PC-9 (cell line): ENCODE data around the gene IQCH.

Experiments
- CTCF ChIP-seq: fragments of 200-600 bp; sonication (generic); conservative IDR thresholded peaks from 2 replicates; pipeline ENCODE4 v1.6.1; 2017; ENCODE audit warnings: mixed run types, antibody characterized with exemption, mild to moderate bottlenecking, moderate library complexity
- EZH2 ChIP-seq: fragments of 200-600 bp; sonication (generic); IDR thresholded peaks from 2 replicates; pipeline ENCODE4 v1.8.0; 2017; ENCODE audit warnings: antibody characterized with exemption, low read depth

- TF ChIP-seq EZH2, result no peak
- no peak for TF ChIP-seq CTCF
Observed at GRCh38 chr15:67505675-67506572, 251.3 kb downstream of the IQCH start.
